GM21576 (cell line): Measurements from ENCODE around the gene CERCAM.
"Not testable (repeated sequence)": the region's sequence is repeated elsewhere in the genome, so short reads cannot be mapped to it uniquely, and the experiment has no call there.

Experiments
- ATAC-seq: cut with Tn5 transposase; IDR thresholded peaks from one replicate; pipeline ENCODE4 v1.9.1; 2021; ENCODE audit warnings: mild to moderate bottlenecking, moderate library complexity; ENCODE audit not compliant: unreplicated experiment

CERCAM gene

GRCh38 chr9:128393145-128393775 lies 27.4 kb upstream of the CERCAM start:
- ATAC-seq = no peak

GRCh38 chr9:128393970-128394369 lies 26.7 kb upstream of the CERCAM start:
- ATAC-seq = no peak

- ATAC-seq = no peak
Observed at GRCh38 chr9:128394379-128395168, 26.1 kb upstream of the CERCAM start.

- ATAC-seq = no peak
Observed at GRCh38 chr9:128396970-128397613, 23.6 kb upstream of the CERCAM start.

- ATAC-seq = no peak
Observed at GRCh38 chr9:128397831-128398230, 22.8 kb upstream of the CERCAM start.

GRCh38 chr9:128399861-128400260 lies 20.8 kb upstream of the CERCAM start:
- no peak for ATAC-seq

- no peak for ATAC-seq
Observed at GRCh38 chr9:128404560-128404959, 16.1 kb upstream of the CERCAM start.

- no peak for ATAC-seq
Observed at GRCh38 chr9:128405077-128405779, 15.4 kb upstream of the CERCAM start.

GRCh38 chr9:128405780-128406171 lies 14.9 kb upstream of the CERCAM start:
- no peak for ATAC-seq

GRCh38 chr9:128406848-128407391 lies 13.7 kb upstream of the CERCAM start:
- no peak for ATAC-seq

GRCh38 chr9:128408963-128409431 lies 11.7 kb upstream of the CERCAM start:
- ATAC-seq = no peak

GRCh38 chr9:128409450-128409849 lies 11.2 kb upstream of the CERCAM start:
- no peak for ATAC-seq

- no peak for ATAC-seq
Observed at GRCh38 chr9:128409978-128410377, 10.7 kb upstream of the CERCAM start.

- no peak for ATAC-seq
Observed at GRCh38 chr9:128411364-128412119, 9.1 kb upstream of the CERCAM start.

GRCh38 chr9:128412120-128412790 lies 8.4 kb upstream of the CERCAM start:
- no peak for ATAC-seq

GRCh38 chr9:128413728-128414127 lies 6.9 kb upstream of the CERCAM start:
- not testable (repeated sequence) for ATAC-seq

GRCh38 chr9:128414461-128414860 lies 6.2 kb upstream of the CERCAM start:
- ATAC-seq = no peak

GRCh38 chr9:128415281-128415680 lies 5.4 kb upstream of the CERCAM start:
- ATAC-seq = no peak

GRCh38 chr9:128416014-128416413 lies 4.6 kb upstream of the CERCAM start:
- no peak for ATAC-seq
